Anterior cingulate cortex (tissue), 58 donors: Measurements from ENCODE around the gene POLR3E.

Experiments
- DNase-seq, 58 donors: peaks; one replicate each; lab custom pipeline; 2025; lab: John Stamatoyannopoulos, UW

The POLR3E gene

DNA sequence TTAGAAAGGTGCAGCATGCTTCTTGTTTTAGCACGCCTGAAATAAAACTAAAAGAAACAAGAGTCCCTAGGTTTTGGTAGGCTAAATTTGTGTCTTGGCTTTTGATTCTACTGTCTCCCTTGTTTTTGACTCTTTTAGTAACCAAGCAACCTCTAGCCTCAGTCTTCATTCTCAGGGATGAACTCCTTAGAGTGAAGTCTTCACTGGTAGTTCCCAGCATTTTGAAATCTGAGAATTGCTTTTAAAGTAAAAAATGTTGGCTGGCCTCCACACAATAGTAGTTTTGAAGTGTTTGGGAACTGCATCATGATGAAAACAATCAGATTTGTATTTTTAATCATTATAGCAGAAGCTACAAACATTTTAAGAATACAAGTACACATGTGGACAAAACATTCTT, 83.3 kb downstream of the POLR3E start:
- DNase-seq, result no peak

GRCh38 chr16:22381392-22381791, 84.2 kb downstream of the POLR3E start:
- DNase-seq, result no peak

- DNase-seq, result no peak
These were observed 86.6 kb downstream of the POLR3E start for GRCh38 chr16:22383827-22384226.
